Measurements from ENCODE around the gene PTPN7.
"Not testable (repeated sequence)": the region's sequence is repeated elsewhere in the genome, so short reads cannot be mapped to it uniquely, and the experiment has no call there.

The PTPN7 gene

GRCh38 chr1:202150602-202151001, 9.8 kb downstream of the PTPN7 start:
- DNase-seq: no peak

- DNase-seq: no peak
These were observed 10.2 kb downstream of the PTPN7 start for GRCh38 chr1:202150187-202150586.

- no peak for DNase-seq
These were observed 10.8 kb downstream of the PTPN7 start for GRCh38 chr1:202149566-202149965.

- DNase-seq: no peak
These were observed 12.0 kb downstream of the PTPN7 start for GRCh38 chr1:202148391-202148790.

GRCh38 chr1:202146993-202147392, 13.4 kb downstream of the PTPN7 start:
- peak; percentile 31 for DNase-seq

- no peak for DNase-seq
These were observed 14.1 kb downstream of the PTPN7 start for GRCh38 chr1:202146279-202146678.

GRCh38 chr1:202145744-202146140, 14.7 kb downstream of the PTPN7 start:
- DNase-seq: not testable (repeated sequence)

GRCh38 chr1:202145068-202145743, 15.2 kb downstream of the PTPN7 start:
- no peak for DNase-seq

GRCh38 chr1:202144402-202145067, 15.9 kb downstream of the PTPN7 start, which contains the start of gene ARL8A:
TSS of gene ARL8A (minus strand) at chr1:202144737. CDS start at chr1:202144572, 165 bp downstream.
- peak; percentile 74 for DNase-seq

GRCh38 chr1:202143768-202144401, 16.5 kb downstream of the PTPN7 start:
- DNase-seq: peak; percentile 29

- DNase-seq: no peak
These were observed 17.2 kb downstream of the PTPN7 start for GRCh38 chr1:202143011-202143767.

- not testable (repeated sequence) for DNase-seq
These were observed 18.9 kb downstream of the PTPN7 start for GRCh38 chr1:202141468-202141867.

GRCh38 chr1:202140833-202141232, 19.6 kb downstream of the PTPN7 start:
- no peak for DNase-seq

- peak; percentile 72 for DNase-seq
These were observed 25.1 kb downstream of the PTPN7 start for GRCh38 chr1:202135221-202135721.

- no peak for DNase-seq
These were observed 25.7 kb downstream of the PTPN7 start for GRCh38 chr1:202134645-202135172.

- DNase-seq: no peak
These were observed 26.4 kb downstream of the PTPN7 start for GRCh38 chr1:202133989-202134388.

- no peak for DNase-seq
These were observed 26.9 kb downstream of the PTPN7 start for GRCh38 chr1:202133496-202133895.

GRCh38 chr1:202133001-202133400, 27.4 kb downstream of the PTPN7 start:
- DNase-seq: no peak

GRCh38 chr1:202131956-202132821, 28.2 kb downstream of the PTPN7 start:
- DNase-seq: no peak

- no peak for DNase-seq
These were observed 29.4 kb downstream of the PTPN7 start for GRCh38 chr1:202130816-202131522.

GRCh38 chr1:202130297-202130721, 30.1 kb downstream of the PTPN7 start:
- DNase-seq: peak; percentile 67
